NCI-H748 (cell line): Measurements from ENCODE around the gene GPR62.

ENCODE experiments used
- DNase-seq: peaks from one replicate; lab custom pipeline; 2025; ENCODE audit not compliant: unreplicated experiment; lab: John Stamatoyannopoulos, UW

The GPR62 gene

DNA sequence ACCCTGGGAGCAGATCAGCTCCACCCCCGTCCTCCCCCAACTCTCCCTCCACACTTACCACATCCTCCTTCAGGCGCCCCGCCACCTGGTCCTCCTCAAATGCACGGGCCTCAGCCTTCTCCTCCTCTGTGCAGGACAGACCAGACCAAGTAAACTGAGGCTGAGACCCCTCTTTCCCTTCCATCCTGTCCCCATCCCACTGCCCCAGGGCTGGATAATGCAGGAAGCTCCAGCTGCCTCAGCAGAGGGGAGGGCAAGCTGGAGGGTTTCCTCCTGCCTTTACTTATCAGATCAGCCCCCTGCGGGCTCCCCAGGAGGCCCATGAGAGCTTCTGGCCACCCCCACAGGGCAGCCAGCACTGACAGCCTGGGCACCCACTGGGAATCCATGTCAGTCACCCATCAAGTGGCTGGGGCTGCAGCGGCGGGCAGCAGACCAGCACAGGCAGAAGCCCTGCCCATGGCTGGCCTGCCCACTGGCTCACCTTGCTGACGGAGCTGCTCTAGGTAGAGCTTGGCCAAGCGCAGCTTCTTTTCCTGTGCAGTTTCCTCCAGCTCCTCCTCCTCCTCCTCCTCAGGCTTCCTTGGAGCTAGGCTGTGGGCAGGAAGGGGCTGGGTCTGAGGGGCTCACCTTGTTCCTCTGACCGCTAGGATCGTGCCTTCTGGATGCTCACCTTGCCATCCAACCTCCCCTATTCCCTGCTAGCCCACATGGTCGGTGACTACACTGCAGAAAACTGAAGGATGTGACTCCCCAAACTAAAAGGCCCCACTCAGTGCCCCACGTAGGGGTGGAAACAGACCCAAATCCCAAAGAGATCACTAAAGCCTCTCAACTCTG lies 17.4 kb upstream of the GPR62 start:
- DNase-seq = no peak

DNA sequence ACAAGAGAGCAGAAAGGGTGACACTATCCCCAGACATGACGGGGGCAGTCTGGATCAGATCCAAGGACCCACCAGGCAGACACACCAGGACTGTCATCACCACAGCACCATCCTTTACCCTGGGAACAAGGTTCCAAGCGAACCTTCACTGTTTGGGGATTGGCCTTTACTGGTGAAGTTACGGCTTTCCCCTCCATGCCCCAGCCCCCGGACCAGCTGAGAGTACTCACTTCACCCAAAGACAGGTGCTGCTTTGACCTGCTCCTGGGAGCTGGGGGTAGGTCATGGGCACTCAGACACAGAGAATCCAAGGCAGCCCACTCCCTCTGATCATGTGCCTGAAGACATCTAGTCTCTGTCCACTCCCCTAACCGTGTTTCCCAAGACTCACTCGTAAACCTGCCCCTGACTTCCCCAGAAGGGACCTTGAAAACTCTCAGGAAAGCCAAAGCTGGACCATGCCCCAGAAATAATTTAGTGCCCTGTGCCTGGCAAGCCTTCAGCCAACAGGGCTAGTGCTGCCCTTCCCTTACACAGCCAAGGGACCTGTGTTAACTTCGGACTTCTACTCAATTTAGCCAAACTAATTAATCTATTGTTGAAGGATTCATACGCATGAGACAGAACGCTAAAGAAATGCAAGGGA lies 16.3 kb upstream of the GPR62 start:
- DNase-seq = no peak

GRCh38 chr3:51940648-51941462 lies 14.3 kb upstream of the GPR62 start:
- DNase-seq = no peak

- no peak for DNase-seq
Measured at GRCh38 chr3:51941463-51941797, 13.8 kb upstream of the GPR62 start.

- peak; percentile 99 for DNase-seq
Measured at GRCh38 chr3:51941798-51942602, 13.2 kb upstream of the GPR62 start, which contains the start of the genes PARP3 and RRP9. Gene PARP3, plus strand, starts transcription at chr3:51942363. Its CDS starts 993 bp downstream, at chr3:51943356. Gene RRP9, minus strand, starts transcription at chr3:51941904. Its CDS starts 37 bp downstream, at chr3:51941867.

DNA sequence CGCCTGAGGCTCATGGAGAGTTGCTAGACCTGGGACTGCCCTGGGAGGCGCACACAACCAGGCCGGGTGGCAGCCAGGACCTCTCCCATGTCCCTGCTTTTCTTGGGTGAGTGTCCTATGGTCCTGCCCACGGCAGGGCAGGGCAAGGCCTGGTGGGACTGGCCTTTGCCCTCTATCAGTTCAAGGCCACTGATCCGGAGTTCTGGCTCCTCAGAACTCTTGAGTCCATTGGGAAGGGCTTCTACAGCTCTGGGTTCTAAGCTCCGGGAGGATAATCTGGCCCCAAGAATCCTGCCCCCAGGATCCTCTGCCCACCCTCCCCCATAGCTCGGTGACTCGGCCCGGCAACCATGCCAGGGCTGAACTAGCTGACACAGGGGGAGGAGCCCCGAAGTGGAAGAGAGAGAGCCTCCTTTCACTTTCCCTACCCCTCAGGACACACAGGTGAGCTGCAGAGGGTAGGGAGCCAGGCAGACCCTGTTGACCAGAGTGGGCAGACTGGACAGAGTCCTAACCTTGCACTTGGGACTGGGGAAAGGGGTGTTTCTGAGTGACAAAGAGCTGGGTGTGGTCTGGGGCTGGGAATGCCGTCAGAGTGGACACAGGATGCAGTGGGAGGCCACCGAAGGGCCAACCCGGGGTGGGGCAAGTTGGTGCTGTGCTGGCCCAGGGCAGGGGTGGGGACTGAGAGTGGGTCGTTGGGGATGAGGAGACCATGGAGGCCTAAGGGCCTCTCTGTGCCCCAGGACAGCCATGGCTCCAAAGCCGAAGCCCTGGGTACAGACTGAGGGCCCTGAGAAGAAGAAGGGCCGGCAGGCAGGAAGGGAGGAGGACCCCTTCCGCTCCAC lies 12.4 kb upstream of the GPR62 start:
- no peak for DNase-seq

GRCh38 chr3:51943451-51944391 lies 11.5 kb upstream of the GPR62 start:
- DNase-seq = no peak

DNA sequence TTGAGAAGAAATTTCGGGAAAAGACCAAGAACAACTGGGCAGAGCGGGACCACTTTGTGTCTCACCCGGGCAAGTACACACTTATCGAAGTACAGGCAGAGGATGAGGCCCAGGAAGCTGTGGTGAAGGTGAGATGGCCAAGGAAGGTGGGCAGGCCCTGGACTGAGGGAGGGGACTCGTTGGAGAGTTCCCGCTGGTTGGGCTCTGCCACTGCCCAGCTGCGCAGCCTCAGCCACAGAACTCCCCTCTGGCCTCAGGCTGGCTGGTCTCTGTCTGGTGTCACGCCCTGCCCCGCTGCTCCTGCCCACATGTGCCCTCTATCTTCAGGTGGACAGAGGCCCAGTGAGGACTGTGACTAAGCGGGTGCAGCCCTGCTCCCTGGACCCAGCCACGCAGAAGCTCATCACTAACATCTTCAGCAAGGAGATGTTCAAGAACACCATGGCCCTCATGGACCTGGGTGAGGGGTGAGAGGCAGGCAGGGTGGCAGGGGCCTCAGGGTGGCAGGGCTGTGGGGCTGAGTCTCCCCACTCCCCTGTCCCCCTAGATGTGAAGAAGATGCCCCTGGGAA lies 10.6 kb upstream of the GPR62 start:
- DNase-seq = no peak

- no peak for DNase-seq
Measured at GRCh38 chr3:51945031-51945840, 9.9 kb upstream of the GPR62 start.

DNA sequence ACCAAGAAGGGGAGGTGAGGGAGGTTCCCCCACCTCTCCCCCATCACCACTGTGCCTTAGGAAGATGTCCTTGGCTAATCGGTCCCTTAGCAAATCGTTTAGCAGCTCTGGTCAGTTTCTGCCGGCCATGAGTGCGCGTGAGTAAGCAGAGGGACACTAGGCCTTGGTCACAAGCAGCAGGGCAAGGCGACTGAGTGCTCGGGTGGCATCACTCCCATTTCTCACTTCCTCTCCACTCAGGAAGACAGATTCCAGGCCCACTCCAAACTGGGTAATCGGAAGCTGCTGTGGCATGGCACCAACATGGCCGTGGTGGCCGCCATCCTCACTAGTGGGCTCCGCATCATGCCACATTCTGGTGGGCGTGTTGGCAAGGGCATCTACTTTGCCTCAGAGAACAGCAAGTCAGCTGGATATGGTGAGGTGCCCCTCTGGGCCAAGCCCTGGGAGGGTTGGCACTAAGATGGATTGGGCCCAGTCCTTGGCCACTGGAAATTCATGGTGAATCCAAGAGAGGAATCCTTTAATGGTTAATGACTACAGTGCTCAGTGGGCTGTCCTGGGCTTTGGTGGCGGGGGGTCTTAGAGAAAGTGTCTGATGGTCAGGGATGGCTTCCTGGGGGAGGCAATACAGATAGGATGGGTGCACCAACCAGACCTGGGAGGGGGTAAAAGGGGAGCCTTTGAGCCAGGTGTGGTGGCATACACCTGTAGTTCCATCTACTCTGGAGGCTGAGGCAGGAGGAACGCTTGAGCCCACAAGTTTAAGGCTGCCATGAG lies 9.1 kb upstream of the GPR62 start:
- no peak for DNase-seq

DNA sequence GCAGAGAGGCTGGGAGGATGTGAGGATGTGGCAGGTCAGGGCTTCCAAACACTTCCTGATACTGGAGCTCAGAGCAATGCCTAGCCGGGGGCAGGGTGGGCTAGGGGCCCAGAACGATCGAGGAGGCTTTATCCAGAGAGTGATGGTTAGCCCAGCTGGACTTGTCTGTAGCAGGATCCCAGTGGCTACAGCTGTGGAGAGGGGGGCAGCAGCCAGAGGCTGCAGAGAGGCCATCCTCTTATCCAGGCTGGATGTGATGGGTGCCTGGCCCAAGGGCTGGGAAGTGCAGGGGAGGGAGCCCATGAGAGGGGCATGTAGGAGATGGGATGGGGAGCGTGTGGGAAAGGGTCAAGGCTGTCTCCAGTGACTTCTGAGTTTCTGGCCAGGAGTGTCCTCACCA lies 8.4 kb upstream of the GPR62 start:
- no peak for DNase-seq

- no peak for DNase-seq
Measured at GRCh38 chr3:51947215-51947900, 7.8 kb upstream of the GPR62 start.

DNA sequence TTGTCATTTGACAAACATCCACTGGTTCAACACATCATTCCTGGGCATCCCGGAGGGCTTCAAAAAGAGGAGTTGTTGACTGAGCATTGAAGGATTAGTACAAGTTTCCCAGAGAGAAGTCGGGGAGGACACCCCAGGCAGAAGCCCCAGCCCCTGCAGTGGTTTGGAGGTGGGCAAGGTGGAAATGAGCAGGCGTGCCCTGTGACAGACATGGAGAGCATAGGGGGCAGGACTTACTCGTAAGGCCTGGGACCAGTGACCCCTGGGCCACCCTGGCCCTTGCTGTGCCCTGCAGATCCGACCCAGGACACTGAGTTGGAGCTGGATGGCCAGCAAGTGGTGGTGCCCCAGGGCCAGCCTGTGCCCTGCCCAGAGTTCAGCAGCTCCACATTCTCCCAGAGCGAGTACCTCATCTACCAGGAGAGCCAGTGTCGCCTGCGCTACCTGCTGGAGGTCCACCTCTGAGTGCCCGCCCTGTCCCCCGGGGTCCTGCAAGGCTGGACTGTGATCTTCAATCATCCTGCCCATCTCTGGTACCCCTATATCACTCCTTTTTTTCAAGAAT lies 7.1 kb upstream of the GPR62 start:
- DNase-seq = no peak

- no peak for DNase-seq
Measured at GRCh38 chr3:51949121-51949520, 6.1 kb upstream of the GPR62 start.

DNA sequence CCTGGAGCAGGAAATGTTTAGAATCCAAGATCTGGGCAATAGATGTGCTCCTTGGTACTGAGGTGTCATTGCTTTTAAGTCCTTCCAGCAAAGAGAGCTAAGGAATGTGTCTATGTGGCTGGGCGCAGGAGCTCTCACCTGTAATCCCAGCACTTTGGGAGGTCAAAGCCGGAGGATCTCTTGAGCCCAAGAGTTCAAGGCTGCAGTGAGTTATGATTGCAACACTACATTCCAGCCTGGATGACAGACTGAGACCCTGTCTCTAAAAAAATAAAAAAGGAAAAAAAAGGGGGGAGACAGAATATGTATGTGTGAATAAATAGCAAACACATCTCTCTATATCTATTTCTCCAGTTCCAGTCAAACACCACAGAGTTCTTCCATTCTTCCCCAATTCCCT lies 4.3 kb upstream of the GPR62 start:
- DNase-seq = no peak

DNA sequence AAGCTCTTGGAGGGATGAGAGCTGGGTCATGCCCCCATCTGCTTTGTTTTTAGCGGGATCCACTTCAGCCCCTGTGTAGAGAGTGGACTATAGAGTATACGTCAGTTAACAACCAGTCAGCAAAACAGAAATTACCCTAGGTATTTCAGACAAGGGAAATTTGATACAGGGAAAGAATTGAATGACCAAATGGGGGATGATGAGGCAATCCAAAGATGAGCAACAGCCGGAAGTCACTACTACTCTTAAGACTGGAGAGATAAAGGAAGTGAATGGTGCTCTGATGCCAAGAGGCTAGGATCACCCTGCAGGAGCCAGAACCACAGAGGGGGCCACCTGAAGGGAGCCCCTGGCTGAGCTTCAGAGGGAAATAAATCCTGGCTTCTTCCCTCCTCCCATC lies 1.7 kb upstream of the GPR62 start:
- peak; percentile 42 for DNase-seq
